Mucosa of descending colon (tissue), 3 donors: ENCODE results near the gene LRCOL1. TPM values are rescaled to one million over a fixed set of nuclear protein-coding genes. Genes with fewer than 3 reads are reported as not detected.

ENCODE experiments used
- ATAC-seq: fragments of 200-7000 bp; cut with Tn5 transposase; one replicate; pipeline ENCODE4 v1.9.1; 2020; ENCODE audit warnings: mild to moderate bottlenecking, moderate library complexity
- DNase-seq, 3 donors: peaks; one replicate each; pipeline ENCODE4 v3.0.0-alpha.2; 2020
- H3K36me3 ChIP-seq: fragments of 200-600 bp; one replicate; pipeline ENCODE4 v1.8.0; 2021; ENCODE audit warnings: low read depth, mild to moderate bottlenecking
- H3K4me1 ChIP-seq: fragments of 200-600 bp; one replicate; pipeline ENCODE4 v1.8.0; 2021; ENCODE audit warnings: low read depth, mild to moderate bottlenecking
- H3K4me3 ChIP-seq: fragments of 200-600 bp; one replicate; pipeline ENCODE4 v1.8.0; 2021; ENCODE audit warnings: mild to moderate bottlenecking
- H3K9me3 ChIP-seq: fragments of 200-600 bp; one replicate; pipeline ENCODE4 v1.8.0; 2021; ENCODE audit warnings: mild to moderate bottlenecking
- intact Hi-C, 2 donors: fragments of 100-400 bp; cut with DNase I in 1 of 2; cut with micrococcal nuclease in 1 of 2; formaldehyde crosslinking; loops; one replicate each; pipeline versions ENCODE4 v1.11.0 to v1.11.1; 2022; cut with DNase I, micrococcal nuclease
- total RNA-seq, 3 donors: library from RNA; stranded (reverse); fragmentation: NEBNext Ultra II Directional in 2 of 3; extraction: Animal tissue kit (Norgen Biotek cat#: 25700) in 2 of 3; gene quantifications; one replicate each; pipeline versions ENCODE4 v1.2.1 to v1.2.4, GENCODE V29; 2021 to 2023
- TF ChIP-seq, protein P1 (sequence below): fragments of 200-600 bp; IDR thresholded peaks from one replicate; pipeline ENCODE4 v1.8.0; 2022; ENCODE audit warnings: antibody characterized with exemption, mild to moderate bottlenecking
- donor health status: DM: no; HTN: no; CAD: no; lungs with moderate emphysema.
- donor health status: DM: no; HTN: no; CAD: no.
- donor health status: DM: no; HTN: yes; CAD: no.

LRCOL1 gene
- total RNA-seq, 3 donors from 2014 or later, result not detected

DNA sequence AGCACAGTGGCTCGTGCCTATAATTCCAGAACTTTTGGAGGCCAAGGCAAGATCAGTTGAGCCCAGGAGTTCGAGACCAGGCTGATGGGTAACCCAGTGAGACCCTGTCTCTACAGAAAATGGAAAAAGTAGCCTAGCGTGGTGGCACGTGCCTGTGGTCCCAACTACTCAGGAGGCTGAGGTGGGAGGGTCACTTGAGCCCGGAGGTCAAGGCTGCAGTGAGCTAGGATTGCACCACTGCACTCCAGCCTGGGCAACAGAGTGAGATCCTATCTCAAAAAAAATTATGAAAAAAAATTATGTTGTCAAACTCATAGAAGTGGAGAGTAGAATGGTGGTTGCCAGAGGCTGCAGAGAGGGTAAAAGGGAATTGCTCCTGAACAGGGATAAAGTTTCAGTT is 3.6 kb upstream of the LRCOL1 start:
- ATAC-seq, result no peak
- H3K36me3 ChIP-seq, result no peaks in the 10 kb centered on the region
- TF ChIP-seq, protein P1, sequence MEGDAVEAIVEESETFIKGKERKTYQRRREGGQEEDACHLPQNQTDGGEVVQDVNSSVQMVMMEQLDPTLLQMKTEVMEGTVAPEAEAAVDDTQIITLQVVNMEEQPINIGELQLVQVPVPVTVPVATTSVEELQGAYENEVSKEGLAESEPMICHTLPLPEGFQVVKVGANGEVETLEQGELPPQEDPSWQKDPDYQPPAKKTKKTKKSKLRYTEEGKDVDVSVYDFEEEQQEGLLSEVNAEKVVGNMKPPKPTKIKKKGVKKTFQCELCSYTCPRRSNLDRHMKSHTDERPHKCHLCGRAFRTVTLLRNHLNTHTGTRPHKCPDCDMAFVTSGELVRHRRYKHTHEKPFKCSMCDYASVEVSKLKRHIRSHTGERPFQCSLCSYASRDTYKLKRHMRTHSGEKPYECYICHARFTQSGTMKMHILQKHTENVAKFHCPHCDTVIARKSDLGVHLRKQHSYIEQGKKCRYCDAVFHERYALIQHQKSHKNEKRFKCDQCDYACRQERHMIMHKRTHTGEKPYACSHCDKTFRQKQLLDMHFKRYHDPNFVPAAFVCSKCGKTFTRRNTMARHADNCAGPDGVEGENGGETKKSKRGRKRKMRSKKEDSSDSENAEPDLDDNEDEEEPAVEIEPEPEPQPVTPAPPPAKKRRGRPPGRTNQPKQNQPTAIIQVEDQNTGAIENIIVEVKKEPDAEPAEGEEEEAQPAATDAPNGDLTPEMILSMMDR, result no peak
- H3K4me1 ChIP-seq, result peaks cover 4% of the 10 kb centered on the region
- peaks cover 14% of the 10 kb centered on the region for H3K9me3 ChIP-seq
- no peak overlapping the region for H3K4me3 ChIP-seq
- intact Hi-C loops, result loop anchor here in 1 of 2 donors (5.0 kb wide), 1 partner anchor 197 kb away; no protein-coding TSS in a partner anchor
- DNase-seq, result peak in 2 of 3 donors; percentile 6 to 19

GRCh38 chr12:132611620-132612019 is 1.2 kb upstream of the LRCOL1 start:
- intact Hi-C loops, result loop anchor here in 1 of 2 donors (5.0 kb wide), 1 partner anchor 194 kb away; no protein-coding TSS in a partner anchor

GRCh38 chr12:132610866-132611602 is 652 bp upstream of the LRCOL1 start:
- ATAC-seq, result no peak
- H3K4me1 ChIP-seq, result no peaks in the 10 kb centered on the region
- H3K9me3 ChIP-seq, result peaks cover 4% of the 10 kb centered on the region
- no peaks in the 10 kb centered on the region for H3K36me3 ChIP-seq
- no peak overlapping the region for H3K4me3 ChIP-seq
- TF ChIP-seq, protein P1, result no peak
- DNase-seq, result peak in 2 of 3 donors; percentile 23 to 37
- intact Hi-C loops, result loop anchor here in 1 of 2 donors (5.0 kb wide), 1 partner anchor 194 kb away; no protein-coding TSS in a partner anchor

More at GRCh38 chr12:132611620-132612019, 1.2 kb upstream of the LRCOL1 start:
- ATAC-seq (no peak), DNase-seq (peak in 1 of 3 donors; percentile 7)
- peaks cover 9% of the 10 kb centered on the region for H3K9me3 ChIP-seq
- no peaks in the 10 kb centered on the region for H3K4me1 ChIP-seq
- H3K4me3 ChIP-seq, result no peak overlapping the region
- H3K36me3 ChIP-seq, result no peaks in the 10 kb centered on the region
- TF ChIP-seq, protein P1, result no peak

DNA sequence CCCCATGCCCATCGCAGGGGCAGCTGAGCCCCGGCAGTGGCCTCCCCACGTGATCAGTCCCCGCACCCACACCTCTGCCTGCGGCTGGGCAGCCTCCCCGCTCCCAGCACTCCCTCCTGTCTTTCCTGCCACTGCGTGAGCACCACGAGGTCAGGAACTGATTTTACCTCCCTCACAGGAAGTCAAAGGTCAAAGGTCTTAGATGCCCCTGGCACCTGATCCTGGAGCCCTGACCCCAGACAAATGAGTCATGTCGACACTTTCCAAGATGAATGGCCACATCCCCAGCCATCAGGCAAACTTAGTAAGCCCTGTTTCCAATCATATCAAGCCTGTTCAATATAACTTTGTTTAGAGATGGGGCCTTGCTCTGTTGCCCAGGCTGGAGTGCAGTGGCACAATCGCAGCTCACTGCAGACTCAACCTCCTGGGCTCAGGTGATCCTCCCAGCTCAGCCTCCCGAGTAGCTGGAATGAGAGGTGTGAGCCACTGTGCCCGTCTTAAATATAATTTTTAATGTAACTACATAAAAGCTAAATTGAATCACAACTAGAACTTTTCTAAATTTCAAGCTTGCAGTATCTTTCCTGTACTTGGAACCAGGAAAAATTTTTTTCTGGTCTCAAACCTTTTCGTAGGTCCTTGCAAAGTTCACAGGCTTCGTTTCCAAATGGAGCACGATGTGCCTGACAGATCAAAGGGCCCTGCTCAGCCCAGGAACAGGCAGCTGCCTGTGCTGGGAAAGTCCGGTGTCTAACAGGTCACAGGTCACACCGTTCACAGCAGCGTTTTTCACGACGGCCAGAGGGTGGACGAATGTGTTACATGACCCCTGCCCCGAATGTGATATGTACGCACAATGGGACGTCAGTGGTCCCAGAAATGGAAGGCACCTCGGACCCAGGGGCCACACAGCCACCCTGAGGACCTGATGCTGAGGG is 1.9 kb downstream of the LRCOL1 start:
- no peak for ATAC-seq

DNA sequence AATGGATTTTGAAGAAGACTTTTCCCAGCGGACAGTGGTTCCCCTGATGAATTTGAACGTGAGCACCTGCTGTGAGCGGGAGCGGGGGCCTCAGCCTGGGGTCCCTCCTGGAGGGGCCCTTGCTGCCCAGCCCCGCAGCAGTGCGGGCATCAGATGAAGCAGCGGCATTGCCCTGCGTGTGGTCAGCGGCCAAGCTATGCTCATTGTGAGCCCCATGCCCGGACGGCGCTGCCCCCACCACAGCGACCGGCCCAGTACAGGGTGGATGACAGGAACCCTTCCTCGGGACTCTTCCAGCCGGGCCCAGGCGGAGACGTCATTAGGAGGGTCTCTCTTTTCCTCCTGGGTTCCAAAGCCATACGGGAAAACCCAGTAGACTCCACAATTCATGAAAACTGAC is 3.5 kb downstream of the LRCOL1 start:
- DNase-seq (peak in 1 of 3 donors; percentile 38), ATAC-seq (no peak)
- Histone ChIP-seq H3K4me1 (peaks cover 20% of the 10 kb centered on the region), H3K9me3 (peaks cover 4% of the 10 kb centered on the region), H3K4me3 (no peak overlapping the region), H3K36me3 (no peaks in the 10 kb centered on the region)
- intact Hi-C loops, result no loop called here
- TF ChIP-seq, protein P1, result no peak

More for the DNA sequence above, 1.9 kb downstream of the LRCOL1 start:
- intact Hi-C loops, result no loop called here
- peaks cover 10% of the 10 kb centered on the region for H3K4me1 ChIP-seq
- H3K9me3 ChIP-seq, result peaks cover 4% of the 10 kb centered on the region
- no peaks in the 10 kb centered on the region for H3K36me3 ChIP-seq
- no peak overlapping the region for H3K4me3 ChIP-seq
- TF ChIP-seq, protein P1, result no peak
- DNase-seq, result peak in 2 of 3 donors; percentile 23 to 35
